A673 (cell line): ENCODE data around the gene MEA1. TPM values are rescaled to one million over a fixed set of nuclear protein-coding genes. Genes with fewer than 3 reads are reported as not detected.

Experiments used
- BruUV-seq: library from RNA; stranded (reverse); fragments of 400-500 nt; replicated peaks from 2 replicates; lab custom pipeline; 2021; lab: Mats Ljungman, UMichigan
- CTCF ChIA-PET: fragments of 300-600 bp; sonication (Branson Sonifier 250); formaldehyde crosslinking; loops from one replicate; lab custom pipeline; 2022; ENCODE audit warnings: antibody characterized with exemption; lab: Charles Lee
- POLR2A ChIA-PET: fragments of 300-600 bp; sonication (Branson Sonifier 250); formaldehyde crosslinking; loops from one replicate; lab custom pipeline; 2022; ENCODE audit warnings: antibody characterized with exemption; ENCODE audit not compliant: low non-redundant PET; lab: Charles Lee
- DNase-seq: peaks from one replicate; pipeline ENCODE4 v3.0.0-alpha.2; 2015; ENCODE audit warnings: low spot score
- H3K27ac ChIP-seq: fragments of 200-600 bp; sonication (generic); 2 replicates; pipeline ENCODE4 v1.5.1; 2016; ENCODE audit warnings: mixed run types, low read depth, mild to moderate bottlenecking, mixed read lengths, antibody characterized with exemption, low read length; ENCODE audit not compliant: poor library complexity, severe bottlenecking
- H3K27me3 ChIP-seq: fragments of 200-600 bp; sonication (generic); replicated peaks from 2 replicates; pipeline ENCODE4 v1.6.1; 2017; ENCODE audit warnings: mixed run types, low read depth, mild to moderate bottlenecking, mixed read lengths, antibody characterized with exemption, low read length; ENCODE audit not compliant: insufficient read depth, poor library complexity
- H3K36me3 ChIP-seq: fragments of 200-600 bp; sonication (generic); 2 replicates; pipeline ENCODE4 v1.6.1; 2016; ENCODE audit warnings: mixed run types, mild to moderate bottlenecking, mixed read lengths, antibody characterized with exemption, low read length; ENCODE audit not compliant: insufficient read depth, poor library complexity, severe bottlenecking
- H3K4me1 ChIP-seq: fragments of 200-600 bp; sonication (generic); 2 replicates; pipeline ENCODE4 v1.6.1; 2017; ENCODE audit warnings: mixed run types, mild to moderate bottlenecking, mixed read lengths, antibody characterized with exemption, low read length; ENCODE audit not compliant: insufficient read depth, poor library complexity, severe bottlenecking
- H3K4me3 ChIP-seq: fragments of 200-600 bp; sonication (generic); 2 replicates; pipeline ENCODE4 v1.5.1; 2016; ENCODE audit warnings: low read depth, mixed run types, mild to moderate bottlenecking, mixed read lengths, low read length; ENCODE audit not compliant: poor library complexity, severe bottlenecking
- H3K9me3 ChIP-seq: fragments of 200-600 bp; sonication (generic); 2 replicates; pipeline ENCODE4 v1.6.1; 2016; ENCODE audit warnings: mixed run types, low read depth, mild to moderate bottlenecking, mixed read lengths, antibody characterized with exemption, low read length; ENCODE audit not compliant: poor library complexity, severe bottlenecking
- EZH2 ChIP-seq: fragments of 200-600 bp; sonication (generic); IDR thresholded peaks from 2 replicates; pipeline ENCODE4 v1.6.1; 2017; ENCODE audit warnings: borderline replicate concordance, low read depth, mild to moderate bottlenecking, mixed read lengths, antibody characterized with exemption, low read length; ENCODE audit not compliant: poor library complexity, severe bottlenecking
- intact Hi-C: fragments of 100-400 bp; cut with micrococcal nuclease; formaldehyde crosslinking; loops from one replicate; pipeline ENCODE4 v1.10.0; 2022; ENCODE audit not compliant: unreplicated experiment
- total RNA-seq: library from RNA; stranded (reverse); gene quantifications from 2 replicates; pipeline ENCODE4 v1.2.3, GENCODE V29; 2021
- TF ChIP-seq, protein P1 (sequence below): fragments of 300-800, 200-600 bp; sonication (generic); conservative IDR thresholded peaks from 2 replicates; pipeline ENCODE4 v1.5.1; 2017; ENCODE audit warnings: low read depth, mild to moderate bottlenecking, antibody characterized with exemption, low read length, moderate library complexity, mixed read lengths

MEA1 gene
- total RNA-seq, 1 experiment from 2014 or later = 125 TPM

GRCh38 chr6:43050981-43051380, 37.2 kb upstream of the MEA1 start:
- H3K36me3 ChIP-seq = peaks cover 51% of the 10 kb centered on the region
- ChIA-PET CTCF (no interaction called here), POLR2A (no interaction called here)
- no peak for DNase-seq
- no peaks in the 10 kb centered on the region for H3K9me3 ChIP-seq
- intact Hi-C loops = no loop called here
- no TSS peak for BruUV-seq
- H3K4me3 ChIP-seq = no peak overlapping the region
- no peak overlapping the region for H3K27ac ChIP-seq
- peaks cover 24% of the 10 kb centered on the region for H3K4me1 ChIP-seq
- H3K27me3 ChIP-seq = no peaks in the 10 kb centered on the region
- TF ChIP-seq, protein P1, sequence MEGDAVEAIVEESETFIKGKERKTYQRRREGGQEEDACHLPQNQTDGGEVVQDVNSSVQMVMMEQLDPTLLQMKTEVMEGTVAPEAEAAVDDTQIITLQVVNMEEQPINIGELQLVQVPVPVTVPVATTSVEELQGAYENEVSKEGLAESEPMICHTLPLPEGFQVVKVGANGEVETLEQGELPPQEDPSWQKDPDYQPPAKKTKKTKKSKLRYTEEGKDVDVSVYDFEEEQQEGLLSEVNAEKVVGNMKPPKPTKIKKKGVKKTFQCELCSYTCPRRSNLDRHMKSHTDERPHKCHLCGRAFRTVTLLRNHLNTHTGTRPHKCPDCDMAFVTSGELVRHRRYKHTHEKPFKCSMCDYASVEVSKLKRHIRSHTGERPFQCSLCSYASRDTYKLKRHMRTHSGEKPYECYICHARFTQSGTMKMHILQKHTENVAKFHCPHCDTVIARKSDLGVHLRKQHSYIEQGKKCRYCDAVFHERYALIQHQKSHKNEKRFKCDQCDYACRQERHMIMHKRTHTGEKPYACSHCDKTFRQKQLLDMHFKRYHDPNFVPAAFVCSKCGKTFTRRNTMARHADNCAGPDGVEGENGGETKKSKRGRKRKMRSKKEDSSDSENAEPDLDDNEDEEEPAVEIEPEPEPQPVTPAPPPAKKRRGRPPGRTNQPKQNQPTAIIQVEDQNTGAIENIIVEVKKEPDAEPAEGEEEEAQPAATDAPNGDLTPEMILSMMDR = no peak
- no peak for TF ChIP-seq EZH2

DNA sequence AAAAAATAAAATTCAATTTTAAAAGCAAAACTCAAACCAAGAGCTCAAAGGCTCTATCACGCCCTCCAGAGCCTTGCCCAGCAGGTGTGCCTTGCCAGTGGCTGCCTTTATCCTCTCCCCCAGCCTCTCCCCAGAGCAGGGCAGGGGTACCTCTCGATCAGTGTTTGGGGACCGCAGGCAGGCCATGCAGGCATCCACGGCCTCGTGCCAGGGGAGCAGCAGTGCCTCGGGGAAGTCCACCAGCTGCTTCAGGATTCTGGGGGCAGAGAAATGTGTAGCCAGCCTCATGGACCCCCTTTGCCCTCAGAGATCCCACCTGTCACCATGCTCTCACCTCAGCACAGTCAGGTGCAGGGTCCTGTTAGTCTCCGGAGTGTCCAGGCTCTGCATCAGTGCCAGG, 34.3 kb upstream of the MEA1 start:
- CTCF ChIA-PET = no interaction called here
- intact Hi-C loops = no loop called here

GRCh38 chr6:43045371-43045930, 31.7 kb upstream of the MEA1 start:
- H3K9me3 ChIP-seq = no peaks in the 10 kb centered on the region
- no TSS peak for BruUV-seq
- ChIA-PET CTCF (no interaction called here), POLR2A (interaction anchor here (0.8 kb wide), 1 partner anchor 14 kb away, joined by 3 read pairs; the partner anchor contains the start of genes KLC4 and MRPL2)
- TF ChIP-seq, protein P1 = no peak
- no peak for TF ChIP-seq EZH2
- H3K4me3 ChIP-seq = no peak overlapping the region
- H3K27me3 ChIP-seq = no peaks in the 10 kb centered on the region
- no peak overlapping the region for H3K27ac ChIP-seq
- H3K4me1 ChIP-seq = no peaks in the 10 kb centered on the region
- intact Hi-C loops = no loop called here
- DNase-seq = no peak
- peaks cover 64% of the 10 kb centered on the region for H3K36me3 ChIP-seq

More for the DNA sequence above, 34.3 kb upstream of the MEA1 start:
- peaks cover 19% of the 10 kb centered on the region for H3K4me1 ChIP-seq
- no peaks in the 10 kb centered on the region for H3K9me3 ChIP-seq
- no TSS peak for BruUV-seq
- no peak overlapping the region for H3K27ac ChIP-seq
- peaks cover 66% of the 10 kb centered on the region for H3K36me3 ChIP-seq
- no peak overlapping the region for H3K4me3 ChIP-seq
- no peak for TF ChIP-seq EZH2
- TF ChIP-seq, protein P1 = no peak
- no peak for DNase-seq
- POLR2A ChIA-PET = no interaction called here
- H3K27me3 ChIP-seq = no peaks in the 10 kb centered on the region
